HepG2 (cell line): ENCODE data around the gene CPNE5. TPM values are rescaled to one million over a fixed set of nuclear protein-coding genes. Genes with fewer than 3 reads are reported as not detected.

Experiments
- AGO1 ChIP-seq: fragments of 200-400 bp; formaldehyde crosslinking; IDR thresholded peaks from 2 replicates; pipeline ENCODE4 v1.6.1; 2017; ENCODE audit warnings: mild to moderate bottlenecking, low read depth, low read length, moderate library complexity; ENCODE audit not compliant: poor library complexity, severe bottlenecking
- ATF2 ChIP-seq: sonication (generic); formaldehyde crosslinking; IDR thresholded peaks from 2 replicates; pipeline ENCODE4 v1.4.0; 2020; ENCODE audit warnings: missing genetic modification reagents
- CEBPZ ChIP-seq: IDR thresholded peaks from 2 replicates; pipeline ENCODE4 v1.6.1; 2012; ENCODE audit warnings: low read length, improper control_type of control experiment
- GLI4 ChIP-seq: sonication (generic); formaldehyde crosslinking; IDR thresholded peaks from 2 replicates; pipeline ENCODE4 v1.5.1; 2020; ENCODE audit warnings: missing genetic modification reagents, mild to moderate bottlenecking, moderate library complexity, borderline replicate concordance
- HMG20B ChIP-seq: conservative IDR thresholded peaks from 2 replicates; pipeline ENCODE4 v1.6.1; 2016; ENCODE audit warnings: missing genetic modification reagents, missing compliant biosample characterization
- JUND ChIP-seq: sonication (generic); formaldehyde crosslinking; IDR thresholded peaks from 2 replicates; pipeline ENCODE4 v1.8.0; 2022; ENCODE audit warnings: mild to moderate bottlenecking, missing genetic modification reagents
- PHF20 ChIP-seq: sonication (generic); formaldehyde crosslinking; IDR thresholded peaks from 2 replicates; pipeline ENCODE4 v1.5.0; 2020; ENCODE audit warnings: mild to moderate bottlenecking, missing genetic modification reagents
- RARA ChIP-seq: IDR thresholded peaks from 2 replicates; pipeline ENCODE4 v1.6.1; 2016; ENCODE audit warnings: missing genetic modification reagents, missing compliant biosample characterization
- SNRNP70 ChIP-seq: fragments of 200-400 bp; formaldehyde crosslinking; IDR thresholded peaks from 2 replicates; pipeline ENCODE4 v1.6.1; 2017; ENCODE audit warnings: mild to moderate bottlenecking, low read depth, low read length, moderate library complexity
- YEATS4 ChIP-seq: sonication (generic); formaldehyde crosslinking; IDR thresholded peaks from 2 replicates; pipeline ENCODE4 v1.4.0; 2020; ENCODE audit warnings: missing genetic modification reagents, borderline replicate concordance
- ZBTB39 ChIP-seq: sonication (generic); formaldehyde crosslinking; IDR thresholded peaks from 2 replicates; pipeline ENCODE4 v1.5.0; 2020; ENCODE audit warnings: missing genetic modification reagents
- ZBTB8A ChIP-seq: sonication (generic); formaldehyde crosslinking; IDR thresholded peaks from 2 replicates; pipeline ENCODE4 v1.4.0; 2020; ENCODE audit warnings: mild to moderate bottlenecking, low read depth, missing genetic modification reagents, borderline replicate concordance
- ZGPAT ChIP-seq: IDR thresholded peaks from 2 replicates; pipeline ENCODE4 v1.6.1; 2016; ENCODE audit warnings: mild to moderate bottlenecking
- ZNF235 ChIP-seq: sonication (generic); formaldehyde crosslinking; IDR thresholded peaks from 2 replicates; pipeline ENCODE4 v1.8.1; 2023; ENCODE audit warnings: mild to moderate bottlenecking, missing genetic modification reagents, borderline replicate concordance
- ZNF274 ChIP-seq: sonication (generic); formaldehyde crosslinking; IDR thresholded peaks from 2 replicates; pipeline ENCODE4 v1.5.1; 2020; ENCODE audit warnings: mild to moderate bottlenecking, missing genetic modification reagents
- ZNF331 ChIP-seq: sonication (generic); formaldehyde crosslinking; IDR thresholded peaks from 2 replicates; pipeline ENCODE4 v1.4.0; 2020; ENCODE audit warnings: missing genetic modification reagents
- ZNF605 ChIP-seq: sonication (generic); formaldehyde crosslinking; IDR thresholded peaks from 2 replicates; pipeline ENCODE4 v1.8.0; 2022; ENCODE audit warnings: mild to moderate bottlenecking, missing genetic modification reagents
- ZNF614 ChIP-seq: IDR thresholded peaks from 2 replicates; pipeline ENCODE4 v1.6.1; 2018; ENCODE audit warnings: missing biosample characterization, missing genetic modification reagents, inconsistent platforms, borderline replicate concordance
- ZSCAN30 ChIP-seq: sonication (generic); formaldehyde crosslinking; IDR thresholded peaks from 2 replicates; pipeline ENCODE4 v1.5.0; 2020; ENCODE audit warnings: mild to moderate bottlenecking, missing genetic modification reagents
- polyA plus RNA-seq, 8 experiments: library from polyadenylated mRNA; depleted of rRNA in 3 of 8; stranded (reverse) in 7 of 8; unstranded in 1 of 8; fragments of >200 nt; fragmentation: Illumina TruSeq in 4 of 8; extraction: Trizol in 4 of 8; gene quantifications; 2 replicates each; pipeline versions ENCODE4 v1.2.1 to v1.2.3, GENCODE V29; 2011 to 2016; ENCODE audit warnings: low read depth in 4 of 8, missing spikeins in 1 of 8, mixed read lengths in 1 of 8; ENCODE audit not compliant: insufficient read depth in 1 of 8
- total RNA-seq, 5 experiments: library from RNA; depleted of rRNA; stranded (reverse); fragments of >200 nt; fragmentation: Illumina TruSeq; extraction: Trizol; gene quantifications; 2 replicates each; pipeline ENCODE4 v1.2.3, GENCODE V29; 2016; ENCODE audit warnings: low read depth in 1 of 5
- TF ChIP-seq, protein P1 (sequence below): sonication (generic); formaldehyde crosslinking; IDR thresholded peaks from 2 replicates; pipeline ENCODE4 v1.4.0; 2020; ENCODE audit warnings: low read depth, mild to moderate bottlenecking, missing genetic modification reagents

CPNE5 gene
- total and polyA plus RNA-seq, 2 of the 13 experiments (the other 11 are each of a cell fraction or from before 2014, with no cell fraction given) = 0.16 TPM; not detected in 1

GRCh38 chr6:36829919-36830544, 9.2 kb downstream of the CPNE5 start (continued):
- TF ChIP-seq, protein P1, sequence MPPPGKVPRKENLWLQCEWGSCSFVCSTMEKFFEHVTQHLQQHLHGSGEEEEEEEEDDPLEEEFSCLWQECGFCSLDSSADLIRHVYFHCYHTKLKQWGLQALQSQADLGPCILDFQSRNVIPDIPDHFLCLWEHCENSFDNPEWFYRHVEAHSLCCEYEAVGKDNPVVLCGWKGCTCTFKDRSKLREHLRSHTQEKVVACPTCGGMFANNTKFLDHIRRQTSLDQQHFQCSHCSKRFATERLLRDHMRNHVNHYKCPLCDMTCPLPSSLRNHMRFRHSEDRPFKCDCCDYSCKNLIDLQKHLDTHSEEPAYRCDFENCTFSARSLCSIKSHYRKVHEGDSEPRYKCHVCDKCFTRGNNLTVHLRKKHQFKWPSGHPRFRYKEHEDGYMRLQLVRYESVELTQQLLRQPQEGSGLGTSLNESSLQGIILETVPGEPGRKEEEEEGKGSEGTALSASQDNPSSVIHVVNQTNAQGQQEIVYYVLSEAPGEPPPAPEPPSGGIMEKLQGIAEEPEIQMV (CRISPR knock-in tag) = peak; percentile 47
- TF ChIP-seq YEATS4 (CRISPR knock-in tag) (peak; percentile 68), ZNF331 (peak; percentile 95), GLI4 (no peak), ZBTB39 (CRISPR knock-in tag) (0 out of 2 replicates have a peak, but pooled peaks have one; percentile 42), CEBPZ (no peak), RARA (CRISPR knock-in tag) (peak; percentile 87), SNRNP70 (no peak), AGO1 (no peak), ATF2 (CRISPR knock-in tag) (peak; percentile 99), ZNF605 (CRISPR knock-in tag) (no peak), ZBTB8A (CRISPR knock-in tag) (no peak), ZNF614 (peak; percentile 88), HMG20B (CRISPR knock-in tag) (0 out of 2 replicates have a peak, but pooled peaks have one; percentile 31), JUND (peak; percentile 60; the same call in 1 of the 2 replicates), PHF20 (CRISPR knock-in tag) (no peak; the same call in 1 of the 2 replicates), ZNF274 (CRISPR knock-in tag) (peak; percentile 78; the same call in 1 of the 2 replicates), ZGPAT (CRISPR knock-in tag) (peak; percentile 91), ZNF235 (CRISPR knock-in tag) (no peak), ZSCAN30 (CRISPR knock-in tag) (0 out of 2 replicates have a peak, but pooled peaks have one; percentile 45)
